Trophoblast cell (in vitro differentiated cells and primary cell): ENCODE results near the gene DCN.

Experiments used
- DNase-seq, 2 donors: peaks; one replicate each; pipeline ENCODE4 v3.0.0-alpha.2; 2016
- H2AFZ ChIP-seq: 2 replicates; pipeline ENCODE4 v1.6.1; 2013; ENCODE audit warnings: low read length, moderate library complexity, mild to moderate bottlenecking; ENCODE audit not compliant: insufficient read depth, poor library complexity
- H2AK5ac ChIP-seq: 2 replicates; pipeline ENCODE4 v1.6.1; 2013; ENCODE audit warnings: mild to moderate bottlenecking, low read length
- H2BK120ac ChIP-seq: 2 replicates; pipeline ENCODE4 v1.6.1; 2013; ENCODE audit warnings: low read length, mild to moderate bottlenecking, moderate library complexity; ENCODE audit not compliant: insufficient read depth, poor library complexity
- H2BK12ac ChIP-seq: 2 replicates; pipeline ENCODE4 v1.6.1; 2013; ENCODE audit warnings: mild to moderate bottlenecking, low read length, moderate library complexity
- H2BK5ac ChIP-seq: 2 replicates; pipeline ENCODE4 v1.6.1; 2013; ENCODE audit warnings: low read length, low read depth, moderate library complexity, mild to moderate bottlenecking; ENCODE audit not compliant: poor library complexity
- H3K14ac ChIP-seq: 2 replicates; pipeline ENCODE4 v1.6.1; 2013; ENCODE audit warnings: mild to moderate bottlenecking, low read length
- H3K18ac ChIP-seq: 2 replicates; pipeline ENCODE4 v1.6.1; 2013; ENCODE audit warnings: mild to moderate bottlenecking, low read length
- H3K23ac ChIP-seq: 2 replicates; pipeline ENCODE4 v1.6.1; 2013; ENCODE audit warnings: low read length
- H3K27ac ChIP-seq: 2 replicates; pipeline ENCODE4 v1.5.1; 2013; ENCODE audit warnings: low read depth, mild to moderate bottlenecking, inconsistent platforms, low read length, moderate library complexity
- H3K27me3 ChIP-seq: 2 replicates; pipeline ENCODE4 v1.6.1; 2013; ENCODE audit warnings: inconsistent platforms, mild to moderate bottlenecking, low read length, moderate library complexity; ENCODE audit not compliant: insufficient read depth
- H3K36me3 ChIP-seq, 2 experiments: 1 replicate in 1 of 2; 2 replicates in 1 of 2; pipeline ENCODE4 v1.6.1; 2013; ENCODE audit warnings: low read length in 2 of 2, mild to moderate bottlenecking in 2 of 2, moderate library complexity in 1 of 2; ENCODE audit not compliant: insufficient read depth in 2 of 2, control insufficient read depth in 1 of 2
- H3K4ac ChIP-seq: 2 replicates; pipeline ENCODE4 v1.6.1; 2013; ENCODE audit warnings: low read depth, mild to moderate bottlenecking, low read length, moderate library complexity
- H3K4me1 ChIP-seq, 2 experiments: 1 replicate in 1 of 2; 2 replicates in 1 of 2; pipeline ENCODE4 v1.6.1; 2013; ENCODE audit warnings: low read length in 2 of 2, mild to moderate bottlenecking in 2 of 2, moderate library complexity in 1 of 2; ENCODE audit not compliant: insufficient read depth in 2 of 2, control insufficient read depth in 1 of 2
- H3K4me2 ChIP-seq: 2 replicates; pipeline ENCODE4 v1.6.1; 2013; ENCODE audit warnings: inconsistent platforms, mild to moderate bottlenecking, low read length, moderate library complexity
- H3K4me3 ChIP-seq: 2 replicates; pipeline ENCODE4 v1.5.1; 2013; ENCODE audit warnings: mild to moderate bottlenecking, low read depth, low read length, inconsistent platforms
- H3K79me1 ChIP-seq: one replicate; pipeline ENCODE4 v1.6.1; 2013; ENCODE audit warnings: low read length
- H3K79me2 ChIP-seq: 2 replicates; pipeline ENCODE4 v1.6.1; 2013; ENCODE audit warnings: low read length, mild to moderate bottlenecking; ENCODE audit not compliant: control insufficient read depth, insufficient read depth, poor library complexity
- H3K9ac ChIP-seq: 2 replicates; pipeline ENCODE4 v1.6.1; 2013; ENCODE audit warnings: mild to moderate bottlenecking, low read length
- H3K9me3 ChIP-seq: 2 replicates; pipeline ENCODE4 v1.6.1; 2013; ENCODE audit warnings: low read depth, mild to moderate bottlenecking, control low read depth, inconsistent platforms, low read length; ENCODE audit not compliant: insufficient read depth
- H4K12ac ChIP-seq: 2 replicates; pipeline ENCODE4 v1.6.1; 2013; ENCODE audit warnings: low read depth, mild to moderate bottlenecking, low read length, moderate library complexity
- H4K8ac ChIP-seq: 2 replicates; pipeline ENCODE4 v1.6.1; 2013; ENCODE audit warnings: low read depth, mild to moderate bottlenecking, low read length, moderate library complexity
- H4K91ac ChIP-seq: one replicate; pipeline ENCODE4 v1.6.1; 2013; ENCODE audit warnings: low read depth, mild to moderate bottlenecking, low read length, moderate library complexity
- WGBS: extraction: QIAGEN DNeasy Blood & Tissue Kit; methylation state at CpG from one replicate; pipeline ENCODE4 v1.1.7; 2013; ENCODE audit warnings: missing lambda C conversion rate; ENCODE audit not compliant: insufficient read length, insufficient coverage; ENCODE audit errors: extremely low coverage; 5-methylcytosine and 5-hydroxymethylcytosine counted together

DCN gene

GRCh38 chr12:91142221-91142631 is 40.4 kb downstream of the DCN start:
- Histone ChIP-seq H3K9me3 (no peaks in the 10 kb centered on the region), H3K27ac (no peak overlapping the region), H4K91ac (no peak overlapping the region), H3K4me3 (no peak overlapping the region), H3K23ac (no peak overlapping the region), H3K9ac (no peak overlapping the region), H2AFZ (no peak overlapping the region), H4K8ac (no peak overlapping the region), H3K27me3 (no peaks in the 10 kb centered on the region), H3K4me1 (peaks cover 2 to 6% of the 10 kb centered on the region in 2 experiments), H3K79me1 (peaks cover 6% of the 10 kb centered on the region), H3K79me2 (no peaks in the 10 kb centered on the region), H3K18ac (no peak overlapping the region), H3K4me2 (no peak overlapping the region), H3K4ac (no peak overlapping the region), H2AK5ac (no peak overlapping the region), H3K14ac (no peak overlapping the region), H2BK5ac (no peak overlapping the region), H3K36me3 (no peaks in the 10 kb centered on the region), H2BK120ac (no peak overlapping the region), H2BK12ac (no peak overlapping the region), H4K12ac (no peak overlapping the region)
- no peak for DNase-seq
- 100% methylated on average over 1 of the region's 3 CpGs for WGBS

- Histone ChIP-seq H3K9me3 (no peaks in the 10 kb centered on the region), H3K9ac (no peak overlapping the region), H2AK5ac (no peak overlapping the region), H3K79me1 (peaks cover 6% of the 10 kb centered on the region), H4K91ac (no peak overlapping the region), H4K12ac (no peak overlapping the region), H3K79me2 (no peaks in the 10 kb centered on the region), H3K4ac (no peak overlapping the region), H2BK120ac (no peak overlapping the region), H3K27me3 (no peaks in the 10 kb centered on the region), H2AFZ (no peak overlapping the region), H3K4me2 (no peak overlapping the region), H4K8ac (no peak overlapping the region), H3K27ac (peak overlapping the region; percentile 34), H2BK5ac (no peak overlapping the region), H3K4me1 (peaks cover 2 to 6% of the 10 kb centered on the region in 2 experiments), H2BK12ac (no peak overlapping the region), H3K23ac (no peak overlapping the region), H3K18ac (no peak overlapping the region), H3K14ac (no peak overlapping the region), H3K4me3 (no peak overlapping the region), H3K36me3 (no peaks in the 10 kb centered on the region)
- DNase-seq, result peak; percentile 10 to 50
- WGBS, result no CpG with 5 or more reads among the region's 1 CpG
Observed at GRCh38 chr12:91140026-91140931, 42.3 kb downstream of the DCN start.

- no peak overlapping the region for H2AK5ac ChIP-seq
- no peak overlapping the region for H2AFZ ChIP-seq
- H4K91ac ChIP-seq, result no peak overlapping the region
- no peak overlapping the region for H4K8ac ChIP-seq
- peaks cover 6% of the 10 kb centered on the region for H3K79me1 ChIP-seq
- no peaks in the 10 kb centered on the region for H3K36me3 ChIP-seq
- no peak for DNase-seq
- H3K23ac ChIP-seq, result no peak overlapping the region
- WGBS, result no CpG with 5 or more reads among the region's 2 CpGs
- H3K27me3 ChIP-seq, result no peaks in the 10 kb centered on the region
- no peak overlapping the region for H2BK12ac ChIP-seq
- H3K4ac ChIP-seq, result no peak overlapping the region
- H2BK120ac ChIP-seq, result no peak overlapping the region
- H3K9ac ChIP-seq, result no peak overlapping the region
- no peak overlapping the region for H3K27ac ChIP-seq
- H3K79me2 ChIP-seq, result no peaks in the 10 kb centered on the region
- H4K12ac ChIP-seq, result no peak overlapping the region
- no peak overlapping the region for H3K14ac ChIP-seq
- no peak overlapping the region for H3K18ac ChIP-seq
- no peak overlapping the region for H3K4me3 ChIP-seq
- peaks cover 2 to 6% of the 10 kb centered on the region in 2 experiments for H3K4me1 ChIP-seq
- H3K9me3 ChIP-seq, result no peaks in the 10 kb centered on the region
- H2BK5ac ChIP-seq, result no peak overlapping the region
- H3K4me2 ChIP-seq, result no peak overlapping the region
Observed at GRCh38 chr12:91139286-91139685, 43.3 kb downstream of the DCN start.

DNA sequence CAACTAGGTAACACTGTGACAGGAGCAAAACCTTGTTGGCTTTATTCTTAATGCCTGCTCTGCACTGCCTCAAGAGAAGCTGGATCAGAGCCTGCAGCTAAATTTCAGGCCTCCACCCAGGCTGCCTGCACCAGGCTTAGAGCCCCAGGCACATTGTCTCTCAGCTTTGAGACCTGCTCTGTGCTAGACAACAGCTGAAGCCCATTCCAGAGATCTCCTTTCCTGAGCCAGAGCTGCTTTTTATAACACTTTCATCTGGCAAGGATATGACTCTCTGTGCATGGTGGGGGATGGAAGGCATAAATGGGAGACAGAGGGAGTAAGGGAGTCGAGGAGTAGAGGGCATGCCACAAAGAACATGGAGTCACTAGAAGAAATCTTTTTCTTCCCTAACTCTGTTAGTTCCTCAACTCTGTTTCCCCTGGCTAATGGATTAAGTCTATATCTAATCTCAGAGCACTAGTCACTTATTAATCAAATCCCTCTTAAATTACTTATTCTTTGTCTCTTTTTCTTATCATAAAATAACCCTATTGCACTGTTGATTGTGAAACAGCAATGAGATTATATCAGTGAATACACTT is 44.2 kb downstream of the DCN start:
- H3K4me2 ChIP-seq, result no peak overlapping the region
- H3K79me1 ChIP-seq, result peaks cover 6% of the 10 kb centered on the region
- H3K9me3 ChIP-seq, result no peaks in the 10 kb centered on the region
- no peak overlapping the region for H4K12ac ChIP-seq
- no peak overlapping the region for H2BK120ac ChIP-seq
- H3K4ac ChIP-seq, result no peak overlapping the region
- no peaks in the 10 kb centered on the region for H3K79me2 ChIP-seq
- peak; percentile 48 to 68 for DNase-seq
- H3K4me1 ChIP-seq, result peaks cover 2 to 6% of the 10 kb centered on the region in 2 experiments
- H3K27me3 ChIP-seq, result no peaks in the 10 kb centered on the region
- H3K14ac ChIP-seq, result no peak overlapping the region
- no CpG with 5 or more reads among the region's 1 CpG for WGBS
- peak overlapping the region; percentile 55 for H3K27ac ChIP-seq
- no peaks in the 10 kb centered on the region for H3K36me3 ChIP-seq
- H2BK12ac ChIP-seq, result no peak overlapping the region
- H3K9ac ChIP-seq, result no peak overlapping the region
- H2AK5ac ChIP-seq, result no peak overlapping the region
- H4K91ac ChIP-seq, result no peak overlapping the region
- no peak overlapping the region for H2AFZ ChIP-seq
- H3K4me3 ChIP-seq, result no peak overlapping the region
- no peak overlapping the region for H2BK5ac ChIP-seq
- H4K8ac ChIP-seq, result no peak overlapping the region
- H3K23ac ChIP-seq, result no peak overlapping the region
- H3K18ac ChIP-seq, result no peak overlapping the region
